GM12878 (cell line): ENCODE results near the gene NTM. TPM values are rescaled to one million over a fixed set of nuclear protein-coding genes. Genes with fewer than 3 reads are reported as not detected.

ENCODE experiments used
- ATAC-seq: fragments of 200-7000 bp; cut with Tn5 transposase; 3 replicates; pipeline ENCODE4 v1.9.1; 2020; ENCODE audit warnings: mild to moderate bottlenecking, moderate library complexity
- BruUV-seq: library from RNA; stranded (reverse); fragments of 400-500 nt; replicated peaks from 2 replicates; lab custom pipeline; 2021; lab: Mats Ljungman, UMichigan
- CTCF ChIA-PET: fragments of 300-600 bp; sonication (Branson Sonifier 250); formaldehyde crosslinking; extraction: SDS; loops from one replicate; lab custom pipeline; 2021; ENCODE audit warnings: inconsistent platforms; lab: Yijun Ruan, JAX
- POLR2A ChIA-PET: fragments of 350-600 bp; formaldehyde crosslinking; extraction: SDS; loops from one replicate; lab custom pipeline; 2021; ENCODE audit warnings: inconsistent platforms; lab: Charles Lee
- RAD21 ChIA-PET: fragments of 300-600 bp; sonication (Branson Sonifier 250); formaldehyde crosslinking; loops from one replicate; lab custom pipeline; 2023; ENCODE audit warnings: antibody characterized with exemption; ENCODE audit not compliant: unreplicated experiment; lab: Charles Lee
- SMC1A ChIA-PET: fragments of 300-600 bp; sonication (Branson Sonifier 250); formaldehyde crosslinking; loops from one replicate; lab custom pipeline; 2023; ENCODE audit not compliant: unreplicated experiment, uncharacterized antibody; lab: Charles Lee
- DNase-seq: peaks from one replicate; pipeline ENCODE4 v3.0.0-alpha.2; 2011; ENCODE audit warnings: low read depth, low spot score
- FAIRE-seq: peaks from 3 replicates; lab custom pipeline; 2011; peaks lifted over from hg19 to GRCh38; lab: Jason Lieb, UNC
- H2AFZ ChIP-seq: 2 replicates; pipeline ENCODE4 v1.6.0; 2011; ENCODE audit warnings: low read depth, low read length, control low read depth; ENCODE audit not compliant: control insufficient read depth
- H3K27ac ChIP-seq: 2 replicates; pipeline ENCODE4 v1.5.1; 2011; ENCODE audit warnings: control low read depth; ENCODE audit not compliant: control insufficient read depth, insufficient read depth
- H3K27me3 ChIP-seq, 2 experiments: replicated peaks in 1 of 2; 2 replicates each; pipeline versions ENCODE4 v1.6.0 to v1.6.1; 2011; ENCODE audit warnings: low read length in 1 of 2; ENCODE audit not compliant: control insufficient read depth in 2 of 2, insufficient read depth in 2 of 2
- H3K36me3 ChIP-seq, 2 experiments: 2 replicates each; pipeline ENCODE4 v1.5.1; 2011; ENCODE audit warnings: low read length in 1 of 2; ENCODE audit not compliant: control insufficient read depth in 2 of 2, insufficient read depth in 2 of 2
- H3K4me1 ChIP-seq: 2 replicates; pipeline ENCODE4 v1.6.1; 2011; ENCODE audit warnings: mild to moderate bottlenecking, low read length, moderate library complexity, mixed read lengths; ENCODE audit not compliant: control insufficient read depth, insufficient read depth
- H3K4me2 ChIP-seq: 2 replicates; pipeline ENCODE4 v1.6.0; 2011; ENCODE audit warnings: control low read depth; ENCODE audit not compliant: control insufficient read depth, insufficient read depth
- H3K4me3 ChIP-seq: fragments of 200-600 bp; sonication (generic); 2 replicates; pipeline ENCODE4 v1.5.1; 2016
- H3K79me2 ChIP-seq: 2 replicates; pipeline ENCODE4 v1.6.0; 2011; ENCODE audit warnings: low read length; ENCODE audit not compliant: control insufficient read depth, insufficient read depth
- H3K9ac ChIP-seq: 2 replicates; pipeline ENCODE4 v1.8.0; 2011; ENCODE audit warnings: low read length, control low read depth, mixed read lengths; ENCODE audit not compliant: control insufficient read depth, insufficient read depth
- H3K9me3 ChIP-seq: replicated peaks from 3 replicates; pipeline ENCODE4 v1.5.1; 2011; ENCODE audit warnings: mild to moderate bottlenecking, low read length; ENCODE audit not compliant: control insufficient read depth, insufficient read depth
- H4K20me1 ChIP-seq: 2 replicates; pipeline ENCODE4 v1.6.0; 2011; ENCODE audit not compliant: control insufficient read depth, insufficient read depth
- BRCA1 ChIP-seq: IDR thresholded peaks from 2 replicates; pipeline ENCODE4 v1.6.1; 2011; ENCODE audit warnings: low read depth, low read length, improper control_type of control experiment
- HDAC6 ChIP-seq: fragments of 200-600 bp; sonication (generic); IDR thresholded peaks from one replicate; pipeline ENCODE4 v1.8.0; 2017; ENCODE audit warnings: antibody characterized with exemption; ENCODE audit not compliant: unreplicated experiment
- JUNB ChIP-seq: IDR thresholded peaks from 2 replicates; pipeline ENCODE4 v1.6.1; 2016; ENCODE audit warnings: antibody characterized with exemption, mild to moderate bottlenecking
- KDM1A ChIP-seq: fragments of 200-600 bp; sonication (generic); IDR thresholded peaks from 2 replicates; pipeline ENCODE4 v1.6.1; 2016; ENCODE audit warnings: borderline replicate concordance
- LARP7 ChIP-seq: fragments of 450-650 bp; IDR thresholded peaks from 2 replicates; pipeline ENCODE4 v1.6.1; 2017; ENCODE audit warnings: mild to moderate bottlenecking
- MEF2A ChIP-seq: IDR thresholded peaks from 2 replicates; pipeline ENCODE4 v1.6.1; 2011; ENCODE audit warnings: low read depth, mild to moderate bottlenecking, low read length, moderate library complexity; ENCODE audit not compliant: insufficient read depth
- PML ChIP-seq: IDR thresholded peaks from 2 replicates; pipeline ENCODE4 v1.6.1; 2012; ENCODE audit warnings: low read length, inconsistent platforms
- SPI1 ChIP-seq: IDR thresholded peaks from 2 replicates; pipeline ENCODE4 v1.6.1; 2011; ENCODE audit warnings: low read depth, mild to moderate bottlenecking, low read length, moderate library complexity, borderline replicate concordance; ENCODE audit not compliant: insufficient read depth
- SREBF2 ChIP-seq: IDR thresholded peaks from 2 replicates; pipeline ENCODE4 v1.6.1; 2012; ENCODE audit warnings: mild to moderate bottlenecking, low read length
- TARDBP ChIP-seq: IDR thresholded peaks from 2 replicates; pipeline ENCODE4 v1.6.1; 2016; ENCODE audit warnings: borderline replicate concordance
- USF2 ChIP-seq: IDR thresholded peaks from 2 replicates; pipeline ENCODE4 v1.6.1; 2011; ENCODE audit warnings: low read depth, low read length, improper control_type of control experiment, borderline replicate concordance
- YY1 ChIP-seq: IDR thresholded peaks from 2 replicates; pipeline ENCODE4 v1.6.1; 2011; ENCODE audit warnings: low read depth, mild to moderate bottlenecking, low read length
- ZSCAN29 ChIP-seq: fragments of 450-650 bp; IDR thresholded peaks from 2 replicates; pipeline ENCODE4 v1.6.1; 2017; ENCODE audit warnings: mild to moderate bottlenecking, moderate library complexity
- WGBS: methylation state at CpG from one replicate; pipeline ENCODE4 v1.1.6; 2016; ENCODE audit warnings: low lambda C conversion rate; ENCODE audit not compliant: insufficient replicate concordance, insufficient coverage; ENCODE audit errors: missing lambda C conversion rate; 5-methylcytosine and 5-hydroxymethylcytosine counted together
- in situ Hi-C: fragments of 300-500 bp; cut with MboI; formaldehyde crosslinking; loops from 9 replicates; pipeline ENCODE4 v1.14.3; 2018; ENCODE audit warnings: mixed read lengths
- intact Hi-C: fragments of 100-400 bp; cut with micrococcal nuclease; formaldehyde crosslinking; loops from one replicate; pipeline ENCODE4 v1.14.2; 2022; ENCODE audit not compliant: unreplicated experiment
- polyA plus RNA-seq, 11 experiments: library from polyadenylated mRNA; depleted of rRNA in 4 of 11; unstranded in 6 of 11; stranded (reverse) in 5 of 11; fragments of >200 nt; fragmentation: Nextera tagmentation in 4 of 11; fragmentation: Illumina TruSeq in 1 of 11; extraction: Ambion mirVana in 4 of 11; extraction: Trizol in 1 of 11; gene quantifications; 1 replicate in 1 of 11; 2 replicates in 10 of 11; pipeline versions ENCODE4 v1.2.1 to v1.2.3, GENCODE V29; 2011 to 2016; ENCODE audit warnings: inconsistent platforms in 2 of 11, missing spikeins in 2 of 11, low read depth in 1 of 11
- total RNA-seq, 4 experiments: library from RNA; depleted of rRNA in 3 of 4; stranded (reverse); fragments of >200 nt in 3 of 4; fragmentation: Illumina TruSeq in 1 of 4; extraction: Trizol in 1 of 4; gene quantifications; 2 replicates each; pipeline versions ENCODE4 v1.2.1 to v1.2.3, GENCODE V29; 2013 to 2021
- TF ChIP-seq, protein P1 (sequence below), 3 experiments: IDR thresholded peaks in 2 of 3; conservative IDR thresholded peaks in 1 of 3; 2 replicates each; pipeline ENCODE4 v1.5.1; 2011; ENCODE audit warnings: low read depth in 3 of 3, low read length in 3 of 3, mild to moderate bottlenecking in 3 of 3, control low read depth in 2 of 3, moderate library complexity in 2 of 3, inconsistent platforms in 1 of 3, mixed read lengths in 1 of 3; ENCODE audit not compliant: control insufficient read depth in 2 of 3, insufficient read depth in 1 of 3; ENCODE audit errors: extremely low read depth in 1 of 3

NTM gene
- total and polyA plus RNA-seq, 10 of the 15 experiments (the other 5 are each of a cell fraction or from before 2014, with no cell fraction given), result not detected

- BruUV-seq, result no TSS peak
- Histone ChIP-seq H3K36me3 (no peaks in the 10 kb centered on the region), H4K20me1 (no peaks in the 10 kb centered on the region), H3K9ac (no peak overlapping the region), H3K27me3 (no peaks in the 10 kb centered on the region), H3K9me3 (no peaks in the 10 kb centered on the region), H3K4me1 (no peaks in the 10 kb centered on the region; the same call in 1 of the 2 replicates), H3K4me2 (no peak overlapping the region), H3K27ac (no peak overlapping the region), H3K79me2 (no peaks in the 10 kb centered on the region), H2AFZ (no peak overlapping the region), H3K4me3 (no peak overlapping the region)
- CTCF ChIA-PET, result interaction anchor here (1.3 to 9.6 kb wide), 10 partner anchors 17 to 258 kb away, joined by 3 to 215 read pairs (median 28); no protein-coding TSS in a partner anchor
- in situ Hi-C loops (loop anchor here (10.0 kb wide), 1 partner anchor 534 kb away; no protein-coding TSS in a partner anchor), intact Hi-C loops (no loop called here)
- ATAC-seq, result no peak
- no peak for DNase-seq
- no peak for TF ChIP-seq KDM1A
- TF ChIP-seq TARDBP, result no peak
- no peak for TF ChIP-seq PML
- TF ChIP-seq MEF2A, result no peak
- TF ChIP-seq SREBF2, result no peak
- TF ChIP-seq BRCA1, result no peak
- TF ChIP-seq SPI1, result no peak
- POLR2A ChIA-PET, result no interaction called here
- no peak for FAIRE-seq
- RAD21 ChIA-PET, result interaction anchor here (0.9 to 5.4 kb wide), 9 partner anchors 18 to 256 kb away, joined by 3 to 136 read pairs (median 4); no protein-coding TSS in a partner anchor
- 15% methylated on average over 2 of the region's 2 CpGs for WGBS
- SMC1A ChIA-PET, result interaction anchor here (0.8 to 5.4 kb wide), 19 partner anchors 9 to 1070 kb away, joined by 3 to 81 read pairs (median 8); no protein-coding TSS in a partner anchor
These were observed 500.6 kb downstream of the NTM start for GRCh38 chr11:131871006-131871405.

DNA sequence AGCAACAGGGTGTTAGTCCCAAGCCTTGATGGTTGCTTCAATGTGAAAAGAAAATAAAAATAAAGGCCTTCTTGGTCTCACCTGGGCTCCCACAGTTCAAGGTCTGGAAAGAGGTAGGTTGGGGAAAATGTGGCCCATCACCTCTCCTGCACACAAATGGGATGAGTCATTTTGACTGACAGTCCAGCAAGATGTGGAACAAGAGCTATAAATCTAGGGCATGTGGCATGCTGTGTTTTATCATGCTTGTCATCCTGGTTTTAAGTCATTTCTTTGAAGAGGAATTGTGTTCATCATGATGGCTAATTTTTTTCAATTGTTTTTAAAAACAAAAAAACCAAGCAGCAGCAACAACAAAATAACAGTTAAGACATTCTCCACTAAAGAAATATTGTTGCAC lies 503.7 kb downstream of the NTM start:
- POLR2A ChIA-PET, result no interaction called here
- intact Hi-C loops, result no loop called here
- RAD21 ChIA-PET, result interaction anchor here (1.0 kb wide), 1 partner anchor 16 kb away, joined by 3 read pairs; no protein-coding TSS in a partner anchor
- ATAC-seq (no peak), FAIRE-seq (no peak), DNase-seq (no peak)
- Histone ChIP-seq H2AFZ (no peak overlapping the region), H4K20me1 (no peaks in the 10 kb centered on the region), H3K4me3 (no peak overlapping the region), H3K27me3 (no peaks in the 10 kb centered on the region), H3K9me3 (no peaks in the 10 kb centered on the region), H3K79me2 (no peaks in the 10 kb centered on the region), H3K27ac (no peak overlapping the region), H3K9ac (no peak overlapping the region), H3K4me2 (no peak overlapping the region), H3K4me1 (no peaks in the 10 kb centered on the region), H3K36me3 (no peaks in the 10 kb centered on the region)
- in situ Hi-C loops, result loop anchor here (10.0 kb wide), 1 partner anchor 531 kb away; no protein-coding TSS in a partner anchor
- CTCF ChIA-PET, result interaction anchor here (9.6 kb wide), 1 partner anchor 14 kb away, joined by 215 read pairs; no protein-coding TSS in a partner anchor
- no TSS peak for BruUV-seq
- SMC1A ChIA-PET, result interaction anchor here (1.4 to 1.5 kb wide), 2 partner anchors 11 to 14 kb away, joined by 3 to 4 read pairs; no protein-coding TSS in a partner anchor
- no peak for TF ChIP-seq ZSCAN29
- TF ChIP-seq LARP7, result no peak
- TF ChIP-seq PML, result no peak
- TF ChIP-seq HDAC6, result no peak
- TF ChIP-seq, protein P1, sequence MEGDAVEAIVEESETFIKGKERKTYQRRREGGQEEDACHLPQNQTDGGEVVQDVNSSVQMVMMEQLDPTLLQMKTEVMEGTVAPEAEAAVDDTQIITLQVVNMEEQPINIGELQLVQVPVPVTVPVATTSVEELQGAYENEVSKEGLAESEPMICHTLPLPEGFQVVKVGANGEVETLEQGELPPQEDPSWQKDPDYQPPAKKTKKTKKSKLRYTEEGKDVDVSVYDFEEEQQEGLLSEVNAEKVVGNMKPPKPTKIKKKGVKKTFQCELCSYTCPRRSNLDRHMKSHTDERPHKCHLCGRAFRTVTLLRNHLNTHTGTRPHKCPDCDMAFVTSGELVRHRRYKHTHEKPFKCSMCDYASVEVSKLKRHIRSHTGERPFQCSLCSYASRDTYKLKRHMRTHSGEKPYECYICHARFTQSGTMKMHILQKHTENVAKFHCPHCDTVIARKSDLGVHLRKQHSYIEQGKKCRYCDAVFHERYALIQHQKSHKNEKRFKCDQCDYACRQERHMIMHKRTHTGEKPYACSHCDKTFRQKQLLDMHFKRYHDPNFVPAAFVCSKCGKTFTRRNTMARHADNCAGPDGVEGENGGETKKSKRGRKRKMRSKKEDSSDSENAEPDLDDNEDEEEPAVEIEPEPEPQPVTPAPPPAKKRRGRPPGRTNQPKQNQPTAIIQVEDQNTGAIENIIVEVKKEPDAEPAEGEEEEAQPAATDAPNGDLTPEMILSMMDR (IDR thresholded peaks at IDR 0.05 in 2 of 3, conservative IDR thresholded peaks at IDR 0.05 in 1 of 3; ENCODE audit: control insufficient read depth in 2 of 3, extremely low read depth in 1 of 3, insufficient read depth in 1 of 3, low read depth in 3 of 3, low read length in 3 of 3), result no peak
- no peak for TF ChIP-seq JUNB
- no peak for TF ChIP-seq YY1
- no peak for TF ChIP-seq USF2
